ENCODE results near the gene IWS1.

GRCh38 chr2:127453392-127454171 lies 72.7 kb downstream of the IWS1 start:
- TF ChIP-seq, protein P1, sequence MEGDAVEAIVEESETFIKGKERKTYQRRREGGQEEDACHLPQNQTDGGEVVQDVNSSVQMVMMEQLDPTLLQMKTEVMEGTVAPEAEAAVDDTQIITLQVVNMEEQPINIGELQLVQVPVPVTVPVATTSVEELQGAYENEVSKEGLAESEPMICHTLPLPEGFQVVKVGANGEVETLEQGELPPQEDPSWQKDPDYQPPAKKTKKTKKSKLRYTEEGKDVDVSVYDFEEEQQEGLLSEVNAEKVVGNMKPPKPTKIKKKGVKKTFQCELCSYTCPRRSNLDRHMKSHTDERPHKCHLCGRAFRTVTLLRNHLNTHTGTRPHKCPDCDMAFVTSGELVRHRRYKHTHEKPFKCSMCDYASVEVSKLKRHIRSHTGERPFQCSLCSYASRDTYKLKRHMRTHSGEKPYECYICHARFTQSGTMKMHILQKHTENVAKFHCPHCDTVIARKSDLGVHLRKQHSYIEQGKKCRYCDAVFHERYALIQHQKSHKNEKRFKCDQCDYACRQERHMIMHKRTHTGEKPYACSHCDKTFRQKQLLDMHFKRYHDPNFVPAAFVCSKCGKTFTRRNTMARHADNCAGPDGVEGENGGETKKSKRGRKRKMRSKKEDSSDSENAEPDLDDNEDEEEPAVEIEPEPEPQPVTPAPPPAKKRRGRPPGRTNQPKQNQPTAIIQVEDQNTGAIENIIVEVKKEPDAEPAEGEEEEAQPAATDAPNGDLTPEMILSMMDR (IDR thresholded peaks at IDR 0.05) = no peak
- TF ChIP-seq POLR2A (IDR thresholded peaks at IDR 0.05) (no peak), POLR2AphosphoS5 (IDR thresholded peaks at IDR 0.05) (no peak)

Data from gastroesophageal sphincter (tissue), 3 donors.